T-helper 9 cell (primary cell): Measurements from ENCODE around the gene NPY4R.
"Not testable (repeated sequence)": the region's sequence is repeated elsewhere in the genome, so short reads cannot be mapped to it uniquely, and the experiment has no call there.

ENCODE experiments used
- DNase-seq: peaks from one replicate; pipeline ENCODE4 v3.0.0-alpha.2; 2020
- total RNA-seq, 2 donors: gene quantifications; one replicate each; lab custom pipeline; 2026; lab: John Stamatoyannopoulos, UW

NPY4R gene
- total RNA-seq = 0 reads per million in 2 donors

GRCh38 chr10:46465765-46466164 lies at the start of gene NPY4R:
NPY4R (minus strand) TSS chr10:46465958; CDS start chr10:46462635, 3,323 bp downstream.
- DNase-seq = not testable (repeated sequence)

DNA sequence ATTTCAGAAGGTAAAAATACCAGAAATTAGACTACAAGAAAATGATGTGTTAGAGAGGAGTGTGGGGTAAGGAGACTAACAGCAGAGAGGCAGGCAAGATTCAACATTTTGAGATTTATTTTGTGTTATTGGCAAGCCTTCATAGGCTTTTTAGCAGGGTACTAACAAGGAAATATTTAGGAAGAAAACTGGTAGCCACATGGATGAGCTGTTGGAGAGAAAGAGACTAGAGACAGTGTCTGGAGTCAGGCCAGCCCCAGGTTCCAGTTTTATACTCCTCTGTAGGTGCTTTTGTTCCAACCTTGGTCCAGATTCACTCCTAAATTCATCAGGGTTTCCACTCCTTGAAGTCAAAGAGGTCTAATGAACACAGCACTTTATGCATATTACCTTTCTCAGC lies 49.6 kb upstream of the NPY4R start:
- DNase-seq = no peak

GRCh38 chr10:46514899-46515298 lies 49.1 kb upstream of the NPY4R start:
- DNase-seq = no peak

DNA sequence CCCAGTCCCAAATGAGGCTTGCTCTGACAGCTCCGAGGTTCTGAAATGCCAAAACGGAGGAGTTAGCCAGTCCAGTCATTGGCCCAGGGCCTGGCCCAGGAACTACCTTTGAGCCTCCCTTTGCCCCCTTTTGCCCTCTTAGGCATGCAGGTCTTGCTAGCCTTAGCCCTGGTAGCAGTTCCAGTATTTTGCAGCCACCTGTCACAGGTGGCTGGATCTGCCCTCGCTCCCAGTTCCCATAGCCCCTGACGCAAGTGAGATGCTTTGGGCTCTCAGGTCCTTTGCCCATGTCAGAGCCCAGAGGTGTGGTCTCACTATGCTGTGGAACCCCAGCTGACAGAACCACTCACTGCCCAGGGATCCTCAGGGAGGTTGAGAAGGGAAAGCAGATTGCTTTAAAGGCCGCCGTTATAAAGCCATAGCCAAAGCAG lies 48.7 kb upstream of the NPY4R start:
- no peak for DNase-seq

DNA sequence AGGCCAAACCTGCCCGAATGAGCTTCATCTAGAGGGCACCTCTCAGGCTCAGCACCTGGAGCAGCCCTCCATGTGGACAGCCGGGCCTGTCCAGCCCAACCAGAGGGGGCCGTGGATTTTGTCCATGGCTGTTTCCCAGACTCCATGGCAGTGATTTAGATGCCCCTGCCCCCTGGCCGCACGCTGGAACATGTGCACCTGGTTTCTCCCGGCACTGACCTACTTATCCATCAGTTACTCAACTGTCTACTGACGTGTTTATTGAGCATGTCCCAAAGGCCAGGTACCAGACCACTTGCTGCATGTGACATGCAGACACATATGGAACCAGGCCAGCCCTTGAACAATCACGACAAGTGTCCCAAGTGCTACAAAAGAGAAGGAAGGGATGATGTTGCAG lies 47.6 kb upstream of the NPY4R start:
- DNase-seq = not testable (repeated sequence)

GRCh38 chr10:46512725-46513124 lies 47.0 kb upstream of the NPY4R start:
- DNase-seq = not testable (repeated sequence)

GRCh38 chr10:46512002-46512401 lies 46.2 kb upstream of the NPY4R start:
- DNase-seq = not testable (repeated sequence)

DNA sequence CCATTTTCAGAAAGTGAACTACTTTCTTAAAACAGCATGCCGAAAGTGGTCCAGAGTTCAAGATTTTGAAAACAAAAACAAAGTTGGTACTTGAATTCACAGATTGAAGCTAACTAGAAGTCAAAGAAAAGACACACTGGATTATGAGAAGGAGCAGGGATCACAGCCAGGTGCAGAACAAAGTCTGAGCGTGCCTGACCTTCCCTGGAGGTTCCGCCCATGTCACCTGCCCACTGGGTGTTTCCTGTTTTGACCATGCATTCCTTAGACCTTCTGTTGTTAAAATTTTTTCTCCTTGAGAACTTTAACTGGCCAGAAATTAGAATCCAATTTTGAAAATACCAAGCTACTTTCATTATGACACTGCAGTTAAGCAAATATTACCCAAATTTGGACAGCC lies 34.2 kb upstream of the NPY4R start:
- DNase-seq = not testable (repeated sequence)

- not testable (repeated sequence) for DNase-seq
Observed at GRCh38 chr10:46498985-46499703, 33.4 kb upstream of the NPY4R start.

- DNase-seq = not testable (repeated sequence)
Observed at GRCh38 chr10:46497878-46498277, 32.1 kb upstream of the NPY4R start.

GRCh38 chr10:46497401-46497800 lies 31.6 kb upstream of the NPY4R start:
- not testable (repeated sequence) for DNase-seq

DNA sequence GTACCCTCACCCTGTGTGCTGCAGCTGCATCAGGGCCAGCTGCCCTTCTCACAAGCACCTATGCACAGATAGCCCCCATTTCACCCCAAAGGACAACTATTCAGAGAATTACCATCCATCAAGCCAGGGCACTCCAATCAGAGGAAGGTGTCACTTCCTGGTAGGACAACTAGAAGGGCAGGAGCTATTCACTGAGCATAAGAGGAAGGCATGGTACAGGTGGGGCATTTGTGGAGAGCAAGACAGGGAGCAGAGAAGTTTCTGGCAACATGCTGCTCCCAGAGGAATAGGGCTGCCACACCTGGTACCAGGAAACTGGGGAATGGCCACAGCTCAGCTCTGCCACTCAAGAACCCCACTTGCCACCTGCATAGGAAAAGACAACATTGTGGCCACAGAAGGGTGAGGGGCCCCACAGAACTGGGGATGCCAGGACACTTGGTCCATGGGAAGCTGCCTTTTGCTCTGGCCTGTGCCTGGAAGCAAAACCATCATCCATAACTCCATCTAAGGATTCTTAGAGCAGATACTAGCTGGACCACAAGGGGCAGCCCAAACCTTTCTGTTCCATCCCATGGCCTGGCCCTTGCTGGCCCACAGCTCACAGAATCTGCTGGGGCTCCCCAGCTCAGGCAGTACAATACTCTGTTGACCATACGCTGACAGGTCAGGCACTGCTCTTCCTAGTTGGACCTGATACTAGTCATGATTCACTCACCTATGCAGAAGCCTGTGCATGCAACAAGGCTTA lies 25.8 kb upstream of the NPY4R start:
- DNase-seq = not testable (repeated sequence)

DNA sequence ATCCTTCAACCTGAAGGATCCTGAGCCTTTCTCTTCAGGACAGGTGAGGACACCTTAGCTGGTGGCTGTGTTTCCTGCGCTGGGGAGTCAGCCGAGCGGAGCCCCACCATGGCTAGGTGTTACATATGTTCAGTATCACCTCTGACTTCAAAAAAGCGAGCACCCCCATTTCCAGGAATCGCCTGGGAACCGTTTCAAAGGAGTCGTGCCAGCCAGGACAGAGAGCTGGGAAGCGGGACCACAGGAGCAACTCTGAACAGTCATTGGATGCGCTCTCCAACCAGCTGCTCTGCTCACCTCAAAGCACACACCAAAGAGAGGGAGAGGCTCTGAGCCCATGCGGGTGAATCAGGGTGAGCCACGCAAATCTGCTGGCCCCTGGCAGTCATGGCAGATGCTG lies 24.5 kb upstream of the NPY4R start:
- not testable (repeated sequence) for DNase-seq

DNA sequence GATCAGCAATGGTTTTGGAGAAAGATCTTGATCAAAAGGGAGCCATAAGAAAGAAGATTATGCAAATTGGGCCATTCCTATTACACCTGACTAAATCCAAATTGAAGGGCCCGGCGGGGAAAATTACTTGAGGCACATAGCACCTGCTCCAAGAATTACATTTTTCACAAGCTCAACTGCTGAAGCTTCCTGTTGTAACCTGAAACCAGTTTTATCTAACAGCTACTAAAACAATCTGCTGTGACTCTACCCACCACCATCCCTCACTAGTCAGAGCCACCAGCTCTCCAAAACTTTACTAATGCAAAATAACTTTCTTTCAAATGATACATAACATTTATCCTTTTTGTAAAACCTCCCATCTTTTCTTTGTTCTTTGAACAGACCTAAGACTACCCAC lies 20.7 kb upstream of the NPY4R start:
- not testable (repeated sequence) for DNase-seq

GRCh38 chr10:46474746-46475320 lies 9.1 kb upstream of the NPY4R start:
- DNase-seq = not testable (repeated sequence)

DNA sequence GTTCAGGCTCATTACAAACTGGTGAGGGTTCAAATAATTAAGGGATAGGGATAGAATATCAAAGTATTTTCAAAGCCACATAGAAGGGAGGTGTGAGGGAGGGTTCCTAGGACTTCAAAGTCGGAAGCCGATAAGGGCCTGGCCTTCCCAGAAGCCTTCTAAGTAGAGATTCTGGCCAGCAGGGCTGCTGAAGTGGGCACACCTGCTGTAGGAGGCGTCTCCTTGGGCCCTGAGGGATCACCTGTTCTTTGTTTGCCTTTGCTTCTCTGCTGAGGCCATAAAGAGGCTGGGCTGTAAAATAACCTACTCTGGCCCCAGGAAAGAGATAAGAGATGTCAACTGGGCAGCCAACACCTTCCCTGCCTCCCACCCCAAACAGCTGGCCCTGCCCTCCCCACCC lies 8.0 kb upstream of the NPY4R start:
- not testable (repeated sequence) for DNase-seq

GRCh38 chr10:46470134-46470533 lies 4.4 kb upstream of the NPY4R start:
- DNase-seq = not testable (repeated sequence)

GRCh38 chr10:46468119-46468809 lies 2.5 kb upstream of the NPY4R start:
- not testable (repeated sequence) for DNase-seq

GRCh38 chr10:46463608-46464007 lies 2.1 kb downstream of the NPY4R start:
- not testable (repeated sequence) for DNase-seq

DNA sequence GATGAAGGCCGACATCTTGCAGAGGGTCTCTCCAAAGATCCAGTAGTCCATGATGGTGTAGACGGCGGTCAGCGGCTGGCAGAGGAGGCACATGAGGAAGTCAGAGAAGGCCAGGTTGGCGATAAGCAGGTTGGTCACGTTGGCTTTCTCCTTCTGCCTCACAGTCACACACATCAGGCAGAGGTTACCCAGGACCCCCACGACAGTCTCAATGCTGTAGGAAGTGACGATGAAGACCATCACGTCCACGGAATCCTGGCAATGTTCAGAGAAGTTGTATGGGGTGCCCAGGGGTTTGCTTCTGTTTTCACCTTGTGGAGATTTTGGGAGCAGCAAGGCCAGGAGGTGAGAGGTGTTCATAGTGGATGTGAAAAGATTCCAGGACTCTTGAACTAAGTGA lies 3.5 kb downstream of the NPY4R start:
- DNase-seq = not testable (repeated sequence)

GRCh38 chr10:46459579-46459978 lies 6.2 kb downstream of the NPY4R start:
- DNase-seq = not testable (repeated sequence)

DNA sequence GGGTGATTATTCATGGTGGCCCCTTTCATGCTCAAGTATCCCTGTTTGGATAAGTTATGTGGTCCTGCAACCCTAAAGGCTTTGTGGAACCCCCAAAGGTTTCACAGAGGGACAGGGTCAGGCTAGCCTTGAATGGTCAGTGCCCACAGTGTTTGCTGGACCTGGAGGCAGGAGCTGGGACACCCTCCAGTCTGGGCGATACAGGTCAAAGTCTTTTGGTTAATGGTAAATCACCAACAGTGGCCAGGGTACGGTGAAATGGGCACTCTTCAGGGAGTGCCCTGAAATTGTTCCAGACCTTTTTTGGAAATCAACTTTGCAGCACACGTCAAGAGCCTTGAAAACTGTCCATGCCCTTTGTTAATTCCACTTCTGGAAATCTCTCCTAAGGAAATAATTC lies 8.7 kb downstream of the NPY4R start:
- not testable (repeated sequence) for DNase-seq

- not testable (repeated sequence) for DNase-seq
Observed at GRCh38 chr10:46455992-46456391, 9.8 kb downstream of the NPY4R start.
